ENCODE data around the gene SURF1.
"Not testable (repeated sequence)": the region's sequence is repeated elsewhere in the genome, so short reads cannot be mapped to it uniquely, and the experiment has no call there.

DNA sequence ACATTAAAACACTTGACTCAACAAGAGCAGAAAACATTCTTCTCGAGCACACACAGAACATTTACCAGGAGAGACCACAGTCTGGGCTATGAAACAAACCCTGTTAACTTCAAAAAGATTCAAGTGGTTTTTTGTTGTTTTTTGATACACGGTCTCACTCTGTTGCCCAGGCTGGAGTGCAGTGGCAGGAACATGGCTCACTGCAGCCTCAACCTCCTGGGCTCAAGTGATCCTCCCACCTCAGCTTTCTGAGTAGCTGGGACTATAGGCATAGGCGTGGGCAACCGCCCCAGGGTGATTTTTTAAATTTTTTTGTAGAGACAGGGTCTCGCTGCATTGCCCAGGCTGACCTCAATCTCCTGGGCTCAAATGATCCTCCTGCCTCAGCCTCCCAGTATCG lies 29.3 kb downstream of the SURF1 start:
- not testable (repeated sequence) for TF ChIP-seq CTCF (conservative IDR thresholded peaks at IDR 0.05; ENCODE audit: low read depth, low read length); EZH2phosphoT487 (IDR thresholded peaks at IDR 0.05; ENCODE audit: borderline replicate concordance, low read length); EZH2 (IDR thresholded peaks at IDR 0.05; ENCODE audit: low read length, unreplicated experiment)
